ENCODE measurements around the gene RARS1.

- TF ChIP-seq, protein P1, sequence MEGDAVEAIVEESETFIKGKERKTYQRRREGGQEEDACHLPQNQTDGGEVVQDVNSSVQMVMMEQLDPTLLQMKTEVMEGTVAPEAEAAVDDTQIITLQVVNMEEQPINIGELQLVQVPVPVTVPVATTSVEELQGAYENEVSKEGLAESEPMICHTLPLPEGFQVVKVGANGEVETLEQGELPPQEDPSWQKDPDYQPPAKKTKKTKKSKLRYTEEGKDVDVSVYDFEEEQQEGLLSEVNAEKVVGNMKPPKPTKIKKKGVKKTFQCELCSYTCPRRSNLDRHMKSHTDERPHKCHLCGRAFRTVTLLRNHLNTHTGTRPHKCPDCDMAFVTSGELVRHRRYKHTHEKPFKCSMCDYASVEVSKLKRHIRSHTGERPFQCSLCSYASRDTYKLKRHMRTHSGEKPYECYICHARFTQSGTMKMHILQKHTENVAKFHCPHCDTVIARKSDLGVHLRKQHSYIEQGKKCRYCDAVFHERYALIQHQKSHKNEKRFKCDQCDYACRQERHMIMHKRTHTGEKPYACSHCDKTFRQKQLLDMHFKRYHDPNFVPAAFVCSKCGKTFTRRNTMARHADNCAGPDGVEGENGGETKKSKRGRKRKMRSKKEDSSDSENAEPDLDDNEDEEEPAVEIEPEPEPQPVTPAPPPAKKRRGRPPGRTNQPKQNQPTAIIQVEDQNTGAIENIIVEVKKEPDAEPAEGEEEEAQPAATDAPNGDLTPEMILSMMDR (IDR thresholded peaks at IDR 0.05; ENCODE audit: low read depth, low read length, poor library complexity, severe bottlenecking) = no peak
- no peak for TF ChIP-seq EZH2phosphoT487 (IDR thresholded peaks at IDR 0.05; ENCODE audit: borderline replicate concordance, low read length)
Observed at GRCh38 chr5:168480601-168481000, 5.7 kb upstream of the RARS1 start.
